Choroid plexus epithelial cell (primary cell): ENCODE measurements around the gene HTRA3.

ENCODE experiments used
- DNase-seq: peaks from one replicate; pipeline ENCODE4 v3.0.0-alpha.2; 2010; ENCODE audit warnings: low read depth
- H3K4me3 ChIP-seq: 2 replicates; pipeline ENCODE4 v1.5.1; 2011; ENCODE audit warnings: low read depth, mild to moderate bottlenecking, control low read depth, low read length, moderate library complexity
- TF ChIP-seq, protein P1 (sequence below): conservative IDR thresholded peaks from 2 replicates; pipeline ENCODE4 v1.5.1; 2011; ENCODE audit warnings: low read depth, mild to moderate bottlenecking, control low read depth, inconsistent platforms, low read length, moderate library complexity

The HTRA3 gene

DNA sequence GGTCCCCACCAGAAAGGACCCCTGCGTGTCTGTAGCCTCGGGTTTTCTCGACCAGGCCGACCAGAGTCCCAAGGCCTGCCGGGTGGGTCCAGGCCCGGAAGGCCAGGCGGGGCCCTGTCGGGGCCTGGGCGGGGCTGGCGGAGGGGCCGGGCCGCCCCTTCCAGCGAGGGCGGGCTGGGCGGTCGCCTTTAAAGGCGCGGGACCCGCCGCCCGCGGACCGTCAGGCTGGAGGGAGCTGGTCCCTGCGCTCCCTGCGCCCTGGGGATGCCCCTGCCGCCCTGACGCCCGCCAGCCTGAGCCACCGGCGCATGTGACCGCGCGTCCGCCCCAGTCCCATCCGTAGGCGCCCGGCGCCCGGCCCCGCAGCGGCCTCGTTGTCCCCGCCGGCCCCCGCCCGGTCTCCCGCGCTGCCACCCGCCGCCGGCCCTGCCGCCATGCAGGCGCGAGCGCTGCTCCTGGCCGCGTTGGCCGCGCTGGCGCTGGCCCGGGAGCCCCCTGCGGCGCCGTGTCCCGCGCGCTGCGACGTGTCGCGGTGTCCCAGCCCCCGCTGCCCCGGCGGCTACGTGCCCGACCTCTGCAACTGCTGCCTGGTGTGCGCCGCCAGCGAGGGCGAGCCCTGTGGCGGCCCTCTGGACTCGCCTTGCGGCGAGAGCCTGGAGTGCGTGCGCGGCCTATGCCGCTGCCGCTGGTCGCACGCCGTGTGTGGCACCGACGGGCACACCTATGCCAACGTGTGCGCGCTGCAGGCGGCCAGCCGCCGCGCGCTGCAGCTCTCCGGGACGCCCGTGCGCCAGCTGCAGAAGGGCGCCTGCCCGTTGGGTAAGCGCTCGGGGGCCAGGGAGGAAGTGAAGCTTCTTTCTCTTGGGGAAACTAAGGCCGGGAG lies at the start of gene HTRA3:
TSS of gene HTRA3 (plus strand) at position 220 of the 883 bp plus-strand sequence. CDS start at position 435, 215 bp downstream.
- peak; percentile 47 for DNase-seq
- H3K4me3 ChIP-seq: peak within 1 kb of the TSS; percentile 49
- TF ChIP-seq, protein P1, sequence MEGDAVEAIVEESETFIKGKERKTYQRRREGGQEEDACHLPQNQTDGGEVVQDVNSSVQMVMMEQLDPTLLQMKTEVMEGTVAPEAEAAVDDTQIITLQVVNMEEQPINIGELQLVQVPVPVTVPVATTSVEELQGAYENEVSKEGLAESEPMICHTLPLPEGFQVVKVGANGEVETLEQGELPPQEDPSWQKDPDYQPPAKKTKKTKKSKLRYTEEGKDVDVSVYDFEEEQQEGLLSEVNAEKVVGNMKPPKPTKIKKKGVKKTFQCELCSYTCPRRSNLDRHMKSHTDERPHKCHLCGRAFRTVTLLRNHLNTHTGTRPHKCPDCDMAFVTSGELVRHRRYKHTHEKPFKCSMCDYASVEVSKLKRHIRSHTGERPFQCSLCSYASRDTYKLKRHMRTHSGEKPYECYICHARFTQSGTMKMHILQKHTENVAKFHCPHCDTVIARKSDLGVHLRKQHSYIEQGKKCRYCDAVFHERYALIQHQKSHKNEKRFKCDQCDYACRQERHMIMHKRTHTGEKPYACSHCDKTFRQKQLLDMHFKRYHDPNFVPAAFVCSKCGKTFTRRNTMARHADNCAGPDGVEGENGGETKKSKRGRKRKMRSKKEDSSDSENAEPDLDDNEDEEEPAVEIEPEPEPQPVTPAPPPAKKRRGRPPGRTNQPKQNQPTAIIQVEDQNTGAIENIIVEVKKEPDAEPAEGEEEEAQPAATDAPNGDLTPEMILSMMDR: no peak

- TF ChIP-seq, protein P1: no peak
- no peak overlapping the region for H3K4me3 ChIP-seq
- DNase-seq: peak; percentile 37
These were observed 48.7 kb upstream of the HTRA3 start for GRCh38 chr4:8220661-8221450.

- H3K4me3 ChIP-seq: no peak overlapping the region
- peak; percentile 58 for DNase-seq
- TF ChIP-seq, protein P1: no peak
These were observed 48.1 kb upstream of the HTRA3 start for GRCh38 chr4:8221476-8221875.

- TF ChIP-seq, protein P1: no peak
- H3K4me3 ChIP-seq: no peak overlapping the region
- DNase-seq: no peak
These were observed 47.6 kb upstream of the HTRA3 start for GRCh38 chr4:8221985-8222384.

- no peak overlapping the region for H3K4me3 ChIP-seq
- no peak for DNase-seq
- TF ChIP-seq, protein P1: no peak
These were observed 46.8 kb upstream of the HTRA3 start for GRCh38 chr4:8222609-8223388.

GRCh38 chr4:8224267-8224974 lies 45.1 kb upstream of the HTRA3 start:
- DNase-seq: no peak
- H3K4me3 ChIP-seq: no peak overlapping the region
- TF ChIP-seq, protein P1: no peak
